GM19193 (cell line): ENCODE results near the gene MAML2.

Experiments used
- POLR2A ChIP-seq: IDR thresholded peaks from 4 replicates; pipeline ENCODE4 v1.6.1; 2011; ENCODE audit not compliant: insufficient read depth, insufficient read length; ENCODE audit errors: extremely low read depth

MAML2 gene

DNA sequence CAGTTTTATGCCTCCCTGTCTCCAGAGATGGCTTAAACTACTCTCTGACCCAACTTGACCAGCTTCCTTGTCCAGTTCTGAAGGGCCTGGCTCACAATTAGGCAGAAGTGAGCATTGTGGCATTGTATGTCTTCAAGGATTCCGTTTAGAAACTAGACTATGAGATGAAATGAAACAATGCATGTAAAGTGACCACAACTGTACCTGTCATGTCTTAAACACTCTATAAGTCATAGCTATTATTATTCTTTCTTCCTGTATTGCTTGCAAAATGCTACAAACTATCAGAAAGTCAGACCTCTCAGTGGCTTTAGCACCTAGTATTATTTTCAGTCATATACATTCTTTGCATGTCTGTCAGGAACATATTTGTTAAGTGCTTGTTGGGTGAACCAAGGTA, 291.2 kb downstream of the MAML2 start:
- no peak for TF ChIP-seq POLR2A

DNA sequence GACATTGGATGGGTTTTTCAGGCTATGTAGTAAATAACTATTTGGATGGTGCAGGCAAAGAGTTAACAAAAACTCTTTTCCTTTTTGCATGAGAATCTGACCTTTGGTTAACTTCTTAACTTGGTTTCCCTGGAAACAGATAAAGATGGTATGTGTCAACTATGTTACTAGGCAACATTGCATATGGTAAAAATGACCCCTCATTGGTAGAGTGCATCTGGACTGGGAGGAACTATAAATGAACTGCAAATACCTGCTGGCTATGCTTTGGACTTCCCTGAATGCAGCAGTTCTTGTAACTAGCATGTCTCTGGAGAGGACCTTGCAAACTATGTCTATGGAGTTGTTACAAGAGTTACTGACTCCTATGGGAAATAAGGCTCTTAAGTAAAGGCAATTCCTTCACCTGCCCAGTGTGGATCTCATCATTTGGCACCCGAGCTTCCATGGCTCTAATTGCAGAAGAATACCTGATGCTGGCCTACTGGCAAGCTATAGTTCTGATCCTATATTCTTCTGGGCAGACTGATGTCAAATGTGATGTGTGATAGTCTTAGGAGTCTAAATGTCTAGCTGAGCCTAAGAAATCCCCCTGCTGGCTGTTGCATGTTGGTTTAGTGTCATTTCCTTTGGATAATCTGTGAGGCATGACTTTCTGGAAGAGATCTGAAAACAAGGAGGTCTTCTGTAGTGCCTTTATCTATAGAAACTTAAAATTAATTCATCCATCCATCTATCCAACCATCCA, 292.4 kb downstream of the MAML2 start:
- no peak for TF ChIP-seq POLR2A

DNA sequence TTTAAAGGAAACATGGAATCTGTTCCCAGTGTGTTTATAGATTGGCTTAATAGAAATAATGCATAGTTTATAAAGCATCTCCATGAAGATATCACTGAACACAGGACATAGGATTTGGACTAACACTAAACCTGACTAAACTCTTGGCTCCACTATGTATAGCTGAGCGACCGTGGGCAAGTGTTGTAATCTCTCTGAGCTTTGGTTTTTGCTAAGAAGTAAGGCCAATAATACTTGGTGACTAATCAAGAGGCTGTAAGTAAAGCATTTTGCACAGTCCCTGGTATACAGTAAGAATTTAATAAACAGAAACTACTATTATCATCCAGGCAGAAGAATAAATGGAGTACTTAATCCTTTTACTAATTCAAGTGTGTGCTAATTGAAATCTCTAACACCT, 293.6 kb downstream of the MAML2 start:
- TF ChIP-seq POLR2A = no peak

DNA sequence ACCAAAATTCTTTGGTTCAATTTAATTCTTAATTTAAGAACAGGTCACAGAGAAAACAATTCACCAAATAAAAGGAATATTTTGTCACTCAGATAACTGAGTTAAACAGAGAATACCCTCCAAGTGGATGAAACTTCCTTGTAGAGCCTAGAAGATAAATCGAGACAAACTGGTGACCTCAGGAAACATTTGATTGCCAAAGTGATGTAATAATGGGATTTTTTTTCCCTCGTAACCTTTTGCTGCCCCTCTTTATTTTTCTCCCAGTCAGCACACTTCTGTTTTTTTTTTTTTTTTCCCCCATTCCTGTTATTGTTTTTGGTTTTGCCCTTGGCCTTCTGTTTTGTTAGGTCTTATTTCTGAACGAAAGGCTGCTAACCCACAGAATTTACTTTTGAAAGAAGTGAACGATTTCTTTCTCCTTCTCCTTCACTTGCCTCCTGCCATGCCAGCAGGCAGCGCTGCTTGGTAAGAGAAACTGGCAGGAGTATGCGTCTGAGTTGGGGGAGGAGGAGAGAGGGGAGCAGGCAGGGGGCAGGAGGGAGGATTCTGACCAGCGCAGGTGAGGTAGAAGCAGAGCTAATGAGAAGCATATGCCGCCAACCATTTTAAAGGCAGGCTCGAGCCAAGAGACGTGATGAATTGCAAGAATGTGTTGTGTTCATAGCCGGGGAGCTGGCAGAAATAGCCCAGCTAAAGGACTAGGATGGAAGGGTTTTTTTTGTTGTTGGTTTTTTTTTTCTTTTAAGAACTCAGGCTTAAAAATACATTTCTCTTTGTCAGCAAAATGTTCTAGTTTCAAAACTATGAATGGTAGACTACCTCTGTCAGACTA, 297.2 kb downstream of the MAML2 start:
- no peak for TF ChIP-seq POLR2A

DNA sequence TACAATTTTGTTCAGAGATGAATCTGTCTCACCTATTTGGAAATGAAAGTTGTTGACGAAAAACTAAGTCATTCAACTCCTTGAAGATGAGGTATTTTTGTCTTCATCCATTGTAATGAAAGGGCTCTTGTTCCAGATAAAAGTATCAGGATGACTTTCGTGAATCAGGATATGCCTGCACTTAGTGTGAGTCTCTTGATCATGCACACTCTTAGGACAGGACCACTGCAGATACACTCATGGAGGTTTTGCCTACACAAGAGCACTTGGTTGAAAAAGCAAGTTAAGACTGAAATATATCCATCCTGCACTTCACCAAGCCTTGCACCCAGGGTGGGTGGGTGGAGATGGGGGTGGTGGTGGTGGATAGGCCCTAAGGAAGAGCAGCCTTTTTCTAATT, 298.2 kb downstream of the MAML2 start:
- TF ChIP-seq POLR2A = no peak

DNA sequence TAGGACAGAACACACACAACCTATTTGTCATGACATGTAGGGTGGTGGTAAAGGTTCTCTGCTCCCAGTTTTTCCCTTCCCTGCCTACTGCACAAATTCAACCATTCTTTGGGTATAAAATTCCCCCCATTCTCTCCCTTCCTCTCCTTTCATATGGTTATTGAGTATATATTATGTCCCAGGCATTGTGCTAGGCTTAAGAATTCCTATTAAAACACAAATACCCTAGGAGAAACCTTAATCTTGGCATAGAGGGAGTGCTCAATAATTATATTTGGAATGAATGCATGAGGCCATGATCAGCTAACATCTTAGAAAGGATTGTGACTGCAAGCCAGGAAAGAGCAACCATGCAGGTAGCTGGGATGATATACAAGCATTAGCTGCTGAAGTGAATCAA, 298.7 kb downstream of the MAML2 start:
- no peak for TF ChIP-seq POLR2A

DNA sequence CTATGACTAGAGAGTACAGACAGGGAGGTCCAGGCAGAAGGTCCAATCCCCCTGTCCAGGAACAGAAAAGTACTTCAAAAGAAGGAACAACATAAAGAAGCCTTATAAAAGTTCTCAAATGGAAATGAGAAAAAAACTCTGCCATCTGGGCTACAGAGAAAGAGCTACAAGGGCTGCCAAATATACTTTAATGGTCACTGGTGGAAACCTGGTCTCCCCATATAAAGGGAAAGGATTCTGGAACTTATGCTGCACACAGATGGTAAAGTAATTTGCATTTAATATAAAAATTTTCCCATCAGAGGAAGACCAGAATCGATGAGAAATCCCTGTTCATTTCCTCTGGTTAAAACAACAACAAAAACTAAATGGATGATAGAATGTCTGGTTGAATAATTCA, 299.7 kb downstream of the MAML2 start:
- no peak for TF ChIP-seq POLR2A

DNA sequence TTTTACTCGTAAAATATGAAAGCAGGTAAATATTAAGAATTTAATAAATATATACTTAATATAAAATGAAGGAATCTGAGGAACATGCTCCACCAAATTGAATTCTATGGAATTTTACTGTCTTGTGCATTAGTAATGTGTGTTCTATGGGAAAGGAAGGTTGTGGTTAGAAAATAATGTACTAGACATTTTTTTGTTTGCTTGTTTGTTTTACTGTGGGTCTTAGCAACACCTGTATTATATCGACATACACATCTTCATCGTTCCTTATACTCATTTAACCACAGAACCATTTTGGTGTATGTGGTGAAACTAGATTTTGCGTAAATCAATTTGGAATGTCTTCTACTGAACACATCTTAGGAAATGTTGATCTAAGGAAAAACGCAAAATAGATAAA, 304.9 kb downstream of the MAML2 start:
- TF ChIP-seq POLR2A = no peak

DNA sequence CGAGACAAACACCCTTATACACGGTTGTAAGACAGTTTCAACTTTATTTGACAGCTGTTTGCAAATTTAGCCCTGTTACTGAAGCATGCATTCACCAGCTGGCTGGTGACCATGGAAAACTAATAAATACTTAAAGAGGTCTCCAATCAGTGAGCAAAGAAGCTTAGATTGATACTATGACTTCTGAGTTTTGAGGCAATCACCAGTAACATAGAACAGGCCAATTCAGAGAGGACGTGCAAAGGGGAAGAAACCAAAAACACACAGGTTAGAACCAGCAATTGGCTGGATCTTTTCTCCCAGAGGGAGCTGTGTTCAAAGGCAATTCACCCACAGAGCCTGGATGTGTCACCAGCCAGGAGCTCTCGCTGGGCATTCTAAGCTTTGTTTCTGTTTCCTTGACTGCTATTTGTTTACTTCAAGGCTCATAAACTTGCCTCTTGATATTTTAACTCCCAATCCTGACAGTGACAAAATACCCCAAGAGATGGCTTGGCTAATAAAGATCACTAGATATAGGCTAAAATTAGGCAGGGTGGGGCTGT, 305.5 kb downstream of the MAML2 start:
- TF ChIP-seq POLR2A = no peak

DNA sequence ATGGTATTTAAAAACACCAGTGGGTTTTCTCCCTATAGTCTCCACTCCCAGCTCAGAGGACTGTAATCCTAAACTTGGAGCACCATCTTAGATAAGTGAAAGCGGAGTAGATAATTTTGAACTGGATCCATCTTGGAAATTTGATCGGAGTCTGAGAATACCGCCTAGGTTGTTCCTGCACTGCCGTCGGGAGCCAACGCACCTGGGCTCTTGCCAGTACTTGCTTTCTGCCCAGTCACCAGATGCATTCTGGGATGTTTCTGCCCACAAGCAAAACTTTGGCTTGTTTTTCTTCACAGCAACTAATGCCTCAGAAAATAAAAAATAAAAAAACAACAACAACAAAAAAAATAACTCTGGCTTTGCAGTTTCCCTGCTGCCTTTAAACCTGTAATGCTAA, 306.1 kb downstream of the MAML2 start:
- TF ChIP-seq POLR2A = no peak

DNA sequence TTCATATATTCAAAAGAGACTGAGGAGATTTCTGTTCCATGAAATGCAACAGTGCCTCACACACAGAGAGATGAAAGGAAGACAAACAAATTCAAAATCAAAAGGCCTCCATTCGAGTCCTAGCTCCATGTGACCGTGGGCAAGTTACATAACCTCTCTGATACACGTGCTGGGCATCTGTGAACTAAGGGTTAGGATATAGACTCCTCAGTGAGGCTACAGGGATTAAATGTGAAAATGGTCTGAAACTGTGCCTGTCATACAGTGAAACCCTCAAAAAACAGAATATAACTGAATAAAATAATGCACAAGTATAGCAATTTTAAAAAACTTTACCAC, 307.3 kb downstream of the MAML2 start:
- no peak for TF ChIP-seq POLR2A

DNA sequence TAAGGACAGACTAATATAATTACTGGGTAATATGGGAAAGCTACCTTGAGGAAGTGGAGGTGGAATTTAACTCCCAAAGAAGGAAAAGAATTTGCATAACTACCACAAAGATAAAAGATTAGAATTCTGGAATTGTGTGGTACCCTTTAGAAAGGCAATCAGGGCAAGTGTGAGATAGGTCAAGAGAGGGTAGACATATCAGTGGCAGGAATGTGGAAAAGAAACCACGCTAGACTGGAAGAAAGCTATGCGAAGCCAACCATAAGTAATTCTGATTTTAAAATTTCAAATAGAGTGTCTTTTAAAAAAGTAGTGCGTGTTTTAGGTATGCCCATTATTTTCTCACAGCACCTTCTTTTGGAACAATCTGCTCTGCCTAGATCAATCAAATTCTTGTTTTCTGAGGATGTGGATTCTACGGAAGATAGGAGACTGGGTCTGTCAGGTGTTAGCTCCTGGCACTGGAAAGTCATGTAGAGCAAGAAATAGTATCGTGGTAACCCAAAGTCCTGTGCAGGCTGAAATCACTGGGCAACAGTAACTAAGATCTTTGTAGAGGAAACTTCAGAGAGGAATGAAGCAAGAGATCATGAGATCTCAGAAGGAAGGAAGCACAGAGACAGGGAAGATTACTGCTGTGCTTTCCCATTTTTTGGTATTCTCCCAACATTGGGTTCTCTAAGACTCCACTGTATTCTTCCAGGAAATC, 307.8 kb downstream of the MAML2 start:
- TF ChIP-seq POLR2A = no peak

DNA sequence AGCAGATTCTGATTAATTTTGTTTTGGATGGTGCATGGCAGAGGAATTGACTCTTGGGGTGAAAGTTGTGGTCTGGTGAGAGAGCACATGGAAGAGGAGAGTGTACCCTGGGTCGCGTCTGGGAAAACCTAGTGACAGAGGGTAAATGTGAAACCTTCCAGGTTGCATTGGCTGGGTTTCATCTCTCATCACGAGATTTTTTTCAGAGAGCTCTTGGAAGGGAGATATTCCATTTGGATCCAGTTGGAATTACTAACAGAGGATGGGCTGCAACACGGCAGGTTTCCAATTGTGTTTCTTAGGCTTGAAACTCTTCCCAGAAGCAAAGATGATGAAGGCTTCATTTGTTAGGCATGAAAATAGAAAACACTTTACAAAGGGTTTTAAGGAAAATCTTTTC, 309.4 kb downstream of the MAML2 start:
- TF ChIP-seq POLR2A = no peak

DNA sequence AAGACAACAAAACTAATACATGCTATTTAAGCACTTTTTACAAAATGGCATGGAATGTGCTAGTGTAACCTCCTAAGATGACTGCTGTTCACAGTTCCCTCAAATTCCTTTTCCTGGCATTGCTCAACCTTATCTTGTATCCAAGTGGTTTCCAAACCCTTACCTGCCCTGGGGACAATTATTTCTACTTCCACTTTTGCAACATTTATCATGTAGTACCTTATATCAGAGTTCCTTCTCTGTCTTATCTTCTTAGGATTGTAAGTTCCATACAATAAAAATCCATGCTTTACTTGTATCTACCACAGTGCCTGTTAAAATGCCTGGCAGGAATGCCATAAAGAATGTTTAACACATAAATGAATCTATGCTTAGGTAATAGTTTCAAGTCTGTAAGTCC, 309.9 kb downstream of the MAML2 start:
- no peak for TF ChIP-seq POLR2A

DNA sequence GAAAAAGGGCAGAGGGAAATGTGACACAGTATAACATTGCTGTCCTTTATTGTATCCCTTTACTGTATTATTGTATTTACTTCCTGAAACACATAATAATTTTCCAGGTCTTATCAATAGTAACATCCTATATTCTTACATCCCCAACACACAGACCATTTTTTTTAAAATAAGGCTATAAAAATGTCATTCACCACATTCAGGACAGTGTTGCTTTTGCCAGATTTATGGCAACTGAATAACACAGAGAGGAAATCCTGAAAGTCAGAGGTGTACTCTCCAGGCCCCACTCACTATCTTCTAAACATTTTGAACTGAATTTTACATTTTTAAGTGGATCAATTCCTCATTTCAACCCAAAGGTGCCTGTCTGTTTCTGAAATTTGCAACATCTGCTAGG, 314.2 kb downstream of the MAML2 start:
- no peak for TF ChIP-seq POLR2A
